Activated T-cell treated with anti-CD3 and anti-CD28 coated beads for 48 hours (primary cell): ENCODE measurements around the gene ZNF444.
"Not testable (repeated sequence)": the region's sequence is repeated elsewhere in the genome, so short reads cannot be mapped to it uniquely, and the experiment has no call there.

Source experiments
- DNase-seq: peaks from one replicate; pipeline ENCODE4 v3.0.0-alpha.2; 2020; ENCODE audit warnings: low read depth

Gene ZNF444

DNA sequence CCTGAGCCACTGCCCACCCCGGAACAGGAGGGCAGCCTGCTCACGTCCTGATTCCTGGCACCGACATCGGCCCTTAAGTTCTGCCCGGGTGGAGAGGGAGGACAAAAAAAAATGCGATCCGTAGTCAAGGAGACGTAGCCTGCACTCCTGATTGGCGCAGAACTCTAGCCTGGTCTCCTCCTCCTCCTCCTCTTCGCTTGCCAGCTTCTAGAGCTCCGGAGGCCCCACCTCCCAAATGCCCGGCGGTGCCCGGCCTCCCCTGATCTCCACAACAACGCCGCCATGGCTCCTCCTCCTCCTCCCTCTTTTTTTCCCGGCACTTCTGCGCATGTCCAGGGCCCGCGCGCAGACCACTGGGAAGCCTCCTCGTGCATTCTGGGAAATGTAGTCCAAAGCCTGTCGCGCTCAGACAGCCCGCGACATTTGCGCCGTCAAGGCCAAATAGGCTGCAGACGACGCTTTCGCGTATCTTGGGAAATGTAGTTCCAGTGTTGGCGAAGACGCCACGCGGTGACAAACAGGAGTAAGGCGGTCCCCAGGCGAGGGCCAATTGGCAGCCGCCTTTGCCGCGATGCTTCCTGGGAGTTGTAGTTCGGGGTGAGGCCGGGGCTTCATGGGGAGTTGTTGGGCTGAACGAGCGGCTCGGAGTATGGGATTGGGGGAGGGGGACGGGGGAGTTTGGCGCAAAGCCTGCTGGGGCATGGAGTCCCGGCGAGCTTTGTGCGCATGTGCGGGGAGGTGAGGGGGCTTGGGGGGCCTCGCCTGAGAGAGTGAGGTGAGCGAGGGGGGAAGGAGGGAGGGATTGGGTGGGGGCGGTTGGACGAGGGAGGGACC lies at the start of gene ZNF444:
Gene ZNF444 (plus strand): TSS at position 705 of the 834 bp plus-strand sequence. CDS start 5,625 bp downstream, outside the sequence.
- DNase-seq: peak; percentile 95

- DNase-seq: no peak
Observed at GRCh38 chr19:56091751-56092546, 49.1 kb upstream of the ZNF444 start.

DNA sequence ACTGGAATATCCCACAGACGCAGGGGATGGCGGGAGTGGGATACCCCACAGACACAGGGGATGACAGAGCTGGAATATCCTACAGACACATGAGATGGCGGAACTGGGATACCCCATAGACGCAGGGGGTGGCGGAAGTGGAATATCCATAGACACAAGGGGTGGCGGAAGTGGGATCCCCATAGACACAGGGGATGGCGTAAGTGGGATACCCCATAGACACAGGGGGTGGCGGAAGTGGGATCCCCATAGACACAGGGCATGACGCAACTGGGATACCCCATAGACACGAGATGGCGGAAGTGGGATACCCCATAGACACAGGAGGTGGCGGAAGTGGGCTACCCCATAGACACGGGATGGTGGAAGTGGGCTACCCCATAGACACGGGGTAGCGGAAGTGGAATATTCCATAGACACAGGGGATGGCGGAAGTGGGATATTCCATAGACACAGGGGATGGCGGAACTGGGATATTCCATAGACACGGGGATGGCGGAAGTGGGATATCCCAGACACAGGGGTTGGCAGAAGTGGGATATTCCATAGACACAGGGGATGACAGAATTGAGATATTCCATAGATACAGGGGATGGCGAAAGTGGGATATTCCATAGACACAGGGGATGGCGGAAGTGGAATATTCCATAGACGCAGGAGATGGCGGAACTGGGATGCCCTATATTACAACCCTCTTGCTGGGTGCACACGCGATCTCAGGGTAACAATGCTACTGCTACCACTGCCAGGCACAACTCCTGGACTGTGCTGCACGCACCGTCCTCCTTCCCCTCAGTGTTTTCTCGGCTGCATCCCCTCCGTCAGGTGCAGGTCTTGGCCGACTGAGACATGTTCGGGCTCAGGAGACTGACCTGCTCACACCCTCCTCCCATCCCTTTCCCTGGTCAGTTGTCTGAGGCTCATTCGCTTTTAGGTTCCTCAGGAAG lies 48.1 kb upstream of the ZNF444 start:
- DNase-seq: no peak

DNA sequence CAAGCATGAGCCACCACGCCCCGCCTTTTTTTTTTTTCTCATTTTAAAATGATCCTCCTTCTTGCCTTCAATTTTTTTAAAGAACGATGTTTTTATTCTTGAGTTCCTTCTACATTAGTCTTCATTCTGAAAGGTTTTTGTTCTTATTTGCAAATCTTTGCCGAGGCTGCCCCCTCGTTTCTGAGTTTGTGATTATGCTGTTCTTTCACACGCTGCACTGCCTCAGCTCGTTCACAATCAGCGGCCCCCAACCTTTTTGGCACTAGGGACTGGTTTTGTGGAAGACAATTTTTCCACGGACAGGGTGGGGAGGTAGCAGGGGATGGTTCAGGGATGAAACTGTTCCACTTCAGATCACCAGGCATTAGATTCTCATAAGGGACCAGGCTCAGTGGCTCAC lies 46.6 kb upstream of the ZNF444 start:
- DNase-seq: no peak

- DNase-seq: no peak
Observed at GRCh38 chr19:56096665-56097064, 44.4 kb upstream of the ZNF444 start.

GRCh38 chr19:56097306-56097705 lies 43.8 kb upstream of the ZNF444 start:
- DNase-seq: no peak

- no peak for DNase-seq
Observed at GRCh38 chr19:56097776-56098175, 43.3 kb upstream of the ZNF444 start.

DNA sequence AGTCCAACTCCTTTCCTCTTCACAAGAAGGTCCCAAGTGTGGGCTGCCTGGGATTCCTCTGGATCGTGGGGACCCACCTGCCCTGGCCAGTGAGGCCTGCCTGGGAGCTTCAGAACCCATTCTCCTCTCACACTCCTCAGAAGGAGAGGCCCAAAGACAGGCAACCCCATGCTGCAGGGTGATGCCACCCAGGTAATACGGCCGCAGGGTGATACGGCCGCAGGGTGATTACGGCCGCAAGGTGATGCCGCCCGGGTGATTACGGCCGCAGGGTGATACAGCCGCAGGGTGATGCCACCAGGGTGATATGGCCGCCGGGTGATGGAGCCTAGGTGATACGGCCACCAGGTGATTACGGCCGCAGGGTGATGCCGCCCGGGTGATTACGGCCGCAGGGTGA lies 42.9 kb upstream of the ZNF444 start:
- DNase-seq: not testable (repeated sequence)

DNA sequence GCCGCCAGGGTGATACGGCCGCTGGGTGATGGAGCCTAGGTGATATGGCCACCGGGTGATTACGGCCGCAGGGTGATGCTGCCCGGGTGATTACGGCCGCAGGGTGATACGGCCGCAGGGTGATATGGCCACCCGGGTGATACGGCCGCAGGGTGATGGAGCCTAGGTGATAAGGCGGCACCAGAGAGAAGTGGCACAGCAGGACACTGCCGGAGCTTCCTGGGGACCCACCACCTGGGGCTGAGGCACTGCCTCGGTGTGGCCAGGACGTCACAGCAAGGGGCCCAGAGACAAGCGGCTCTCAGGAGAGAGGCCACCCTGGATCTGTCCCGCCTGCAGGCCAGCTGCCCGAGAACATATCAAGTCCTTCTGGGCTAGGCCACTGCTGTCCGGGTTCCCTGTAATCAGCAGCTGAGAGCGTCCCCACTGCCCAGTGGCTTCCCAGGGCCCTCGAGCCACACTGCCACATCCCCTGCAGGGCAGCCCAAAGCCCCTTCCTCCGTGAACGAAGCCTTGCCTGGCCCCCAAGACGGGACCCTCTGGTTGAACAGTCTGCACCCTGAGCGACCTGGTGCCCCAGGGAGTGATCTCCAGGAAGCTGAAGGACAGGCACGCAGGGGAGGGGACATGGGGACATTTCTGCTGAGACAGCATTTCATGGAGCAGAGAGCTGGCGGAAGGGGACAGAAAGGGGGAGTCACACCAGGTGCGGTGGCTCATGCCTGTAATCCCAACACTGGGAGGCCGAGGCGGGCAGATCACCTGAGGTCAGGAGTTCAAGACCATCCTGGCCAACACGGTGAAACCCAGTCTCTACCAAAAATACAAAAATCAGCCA lies 42.1 kb upstream of the ZNF444 start:
- no peak for DNase-seq

DNA sequence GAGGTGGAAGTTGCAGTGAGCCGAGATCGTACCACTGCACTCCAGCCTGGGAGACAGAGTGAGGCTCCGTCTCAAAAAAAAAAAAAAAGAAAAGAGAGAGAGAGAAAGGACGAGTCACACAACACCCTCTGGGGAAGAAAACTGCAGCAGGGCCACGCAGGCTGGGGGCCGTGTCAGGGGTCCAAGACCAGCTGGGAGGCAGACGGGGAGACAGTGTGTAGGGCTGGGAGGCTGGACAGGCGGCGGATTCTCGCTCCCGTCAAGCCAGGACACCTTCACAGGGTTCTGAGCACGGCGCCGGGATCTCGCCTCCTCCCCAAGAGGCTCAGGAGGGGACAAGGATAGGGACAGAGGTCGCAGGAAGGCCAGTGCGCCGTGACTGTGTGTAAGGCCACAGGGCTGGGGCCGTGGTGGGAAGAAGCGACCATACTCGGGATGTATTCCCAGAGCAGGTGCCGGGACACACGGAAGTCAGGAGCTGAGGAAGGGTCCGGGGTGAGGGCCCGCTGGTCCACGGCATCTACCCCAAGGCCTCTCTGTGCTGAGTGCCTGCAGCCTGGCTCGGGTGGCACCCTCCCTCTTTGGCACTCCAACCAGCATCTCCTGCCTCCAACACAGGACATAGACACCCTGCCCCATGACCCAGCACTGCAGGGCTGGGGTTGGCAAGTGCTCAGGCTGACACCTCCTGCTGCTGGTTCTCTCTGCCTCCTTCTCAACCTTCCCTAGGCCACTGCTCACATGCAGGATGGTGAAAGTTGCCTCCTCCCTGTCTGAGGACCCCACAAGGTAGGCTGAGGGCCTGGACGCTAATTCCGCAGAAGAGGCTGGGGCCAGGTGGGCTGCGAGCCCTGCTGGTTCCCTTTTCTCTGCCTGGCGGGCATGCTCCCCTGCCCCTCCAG lies 41.2 kb upstream of the ZNF444 start:
- no peak for DNase-seq

- no peak for DNase-seq
Observed at GRCh38 chr19:56101095-56101494, 40.0 kb upstream of the ZNF444 start.

DNA sequence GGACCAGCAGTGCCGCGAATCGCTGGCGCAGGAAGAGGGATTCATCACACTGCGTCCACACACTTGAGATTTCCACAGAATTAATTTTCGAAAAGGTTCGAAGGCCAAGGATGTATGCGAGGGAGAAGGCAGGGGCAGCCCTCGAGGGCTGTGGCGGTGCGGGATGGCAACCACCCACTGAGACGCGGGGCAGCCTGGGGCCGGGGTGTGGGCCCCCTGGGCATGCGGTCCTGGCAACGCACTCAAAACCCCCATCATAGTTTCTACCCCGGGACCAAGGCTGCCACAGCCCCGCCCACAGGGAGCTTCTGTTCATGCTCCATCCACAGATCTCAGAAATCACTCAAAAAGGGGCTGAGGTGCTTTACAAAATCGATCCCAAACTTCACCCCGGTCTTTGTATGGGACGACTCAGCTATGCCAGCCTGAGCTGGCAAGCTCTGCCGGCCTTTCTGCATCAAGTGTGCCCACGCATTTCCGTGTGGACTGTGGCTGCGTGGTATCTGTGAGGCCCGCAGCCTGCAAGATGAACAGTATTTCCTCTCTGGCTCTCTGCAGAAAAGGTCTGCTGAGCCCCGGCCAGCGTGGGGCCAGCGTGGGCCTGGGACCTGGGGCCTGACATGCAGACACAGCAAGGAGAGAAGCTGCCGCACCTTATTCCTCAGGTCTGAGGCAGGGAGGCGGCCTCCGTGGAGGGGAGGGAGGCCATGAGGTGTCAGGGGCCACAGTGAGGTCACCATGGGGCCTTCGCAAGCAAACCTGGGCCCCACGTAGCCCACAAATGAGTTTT lies 39.1 kb upstream of the ZNF444 start:
- no peak for DNase-seq

DNA sequence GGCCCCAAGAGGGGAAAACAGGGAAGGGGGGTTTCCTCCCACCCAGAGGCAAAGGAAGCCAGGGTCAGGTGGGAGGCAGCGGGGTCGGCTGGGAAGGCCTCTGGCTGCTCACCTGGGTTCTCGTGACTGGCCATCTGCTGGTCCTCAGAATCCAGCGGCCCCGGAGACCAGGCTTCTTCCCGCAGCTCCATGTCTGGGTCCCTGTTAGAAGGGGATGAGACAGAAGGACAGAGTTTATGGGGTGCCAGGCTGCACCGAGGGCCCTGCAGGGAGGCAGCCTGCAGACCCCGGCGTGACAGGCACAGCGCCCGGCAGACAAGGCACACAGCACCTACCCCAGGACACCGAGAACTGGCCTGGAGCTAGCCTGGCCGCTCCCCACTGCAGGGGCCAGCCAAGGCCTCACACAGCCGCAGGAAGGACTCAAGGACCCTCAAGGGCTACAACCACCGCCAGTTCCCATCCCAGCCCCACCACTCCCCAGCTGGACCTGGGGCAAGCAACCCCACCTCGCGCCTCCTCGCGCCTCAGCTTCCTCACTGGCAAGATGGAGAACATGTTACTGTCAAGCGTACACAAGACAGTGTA lies 38.0 kb upstream of the ZNF444 start:
- no peak for DNase-seq

DNA sequence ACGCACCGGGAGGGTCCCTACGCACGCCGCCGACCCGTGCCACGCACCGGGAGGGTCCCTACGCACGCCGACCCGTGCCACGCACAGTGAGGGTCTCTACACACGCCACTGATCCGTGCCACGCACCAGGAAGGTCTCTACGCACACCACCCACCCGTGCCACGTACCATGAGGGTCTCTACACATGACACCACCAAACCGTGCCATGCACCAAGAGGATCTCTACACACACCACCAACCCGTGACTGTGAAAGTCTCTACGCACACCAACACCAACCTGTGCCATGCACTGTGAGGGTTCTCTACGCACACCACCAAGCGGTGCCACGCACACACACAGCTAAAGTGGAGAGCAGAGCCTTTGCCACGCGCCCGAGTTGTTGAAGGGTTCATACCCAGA lies 36.7 kb upstream of the ZNF444 start:
- DNase-seq: no peak

- DNase-seq: peak; percentile 43
Observed at GRCh38 chr19:56105090-56105701, 35.9 kb upstream of the ZNF444 start.

- not testable (repeated sequence) for DNase-seq
Observed at GRCh38 chr19:56105831-56106396, 35.2 kb upstream of the ZNF444 start.

DNA sequence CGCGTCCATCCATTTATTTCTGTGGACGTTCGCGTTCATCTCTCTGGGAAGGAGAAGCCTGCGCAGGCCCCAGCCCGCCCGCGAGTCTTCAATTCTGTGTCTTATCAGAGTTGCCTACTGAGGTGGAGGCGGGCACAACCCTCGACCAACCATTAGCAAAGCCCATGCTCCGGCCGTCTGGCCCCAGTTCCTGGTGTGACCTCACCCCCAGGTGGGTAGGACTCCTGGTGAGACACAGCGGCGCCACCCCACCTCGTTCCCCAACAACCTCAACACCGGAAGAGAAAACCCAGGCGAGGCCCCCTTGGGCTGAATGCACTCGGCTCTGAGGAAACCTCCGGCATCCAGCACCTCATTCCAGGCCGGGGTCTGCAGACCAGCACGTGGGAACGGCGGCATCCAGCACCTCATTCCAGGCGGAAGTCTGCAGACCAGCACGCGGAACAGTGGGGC lies 34.7 kb upstream of the ZNF444 start:
- DNase-seq: no peak

DNA sequence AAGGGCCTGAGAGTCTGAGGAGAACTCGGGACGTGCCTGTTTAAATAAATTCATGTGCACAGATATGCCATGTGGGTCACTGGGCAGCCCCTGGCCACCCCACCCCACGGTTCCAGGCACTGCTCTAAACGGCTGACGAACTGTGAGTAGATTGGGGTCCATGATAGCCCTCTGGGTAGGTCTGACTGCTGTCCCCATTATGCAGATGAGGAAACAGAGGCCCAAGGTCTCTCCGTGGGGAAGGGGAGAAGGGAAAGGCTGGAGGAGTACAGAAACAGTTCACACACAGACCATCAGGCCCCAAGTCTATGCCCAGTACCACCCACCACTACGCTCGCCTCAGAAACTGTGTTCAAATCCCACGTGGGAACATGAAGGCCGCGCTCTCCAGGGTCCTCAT lies 34.1 kb upstream of the ZNF444 start:
- DNase-seq: no peak
